Effector CD4-positive, alpha-beta T cell (primary cell): ENCODE data around the gene NPBWR2.
"Not testable (repeated sequence)": the region's sequence is repeated elsewhere in the genome, so short reads cannot be mapped to it uniquely, and the experiment has no call there.

ENCODE experiments used
- DNase-seq: peaks from one replicate; pipeline ENCODE4 v3.0.0-alpha.2; 2020

Gene NPBWR2

DNA sequence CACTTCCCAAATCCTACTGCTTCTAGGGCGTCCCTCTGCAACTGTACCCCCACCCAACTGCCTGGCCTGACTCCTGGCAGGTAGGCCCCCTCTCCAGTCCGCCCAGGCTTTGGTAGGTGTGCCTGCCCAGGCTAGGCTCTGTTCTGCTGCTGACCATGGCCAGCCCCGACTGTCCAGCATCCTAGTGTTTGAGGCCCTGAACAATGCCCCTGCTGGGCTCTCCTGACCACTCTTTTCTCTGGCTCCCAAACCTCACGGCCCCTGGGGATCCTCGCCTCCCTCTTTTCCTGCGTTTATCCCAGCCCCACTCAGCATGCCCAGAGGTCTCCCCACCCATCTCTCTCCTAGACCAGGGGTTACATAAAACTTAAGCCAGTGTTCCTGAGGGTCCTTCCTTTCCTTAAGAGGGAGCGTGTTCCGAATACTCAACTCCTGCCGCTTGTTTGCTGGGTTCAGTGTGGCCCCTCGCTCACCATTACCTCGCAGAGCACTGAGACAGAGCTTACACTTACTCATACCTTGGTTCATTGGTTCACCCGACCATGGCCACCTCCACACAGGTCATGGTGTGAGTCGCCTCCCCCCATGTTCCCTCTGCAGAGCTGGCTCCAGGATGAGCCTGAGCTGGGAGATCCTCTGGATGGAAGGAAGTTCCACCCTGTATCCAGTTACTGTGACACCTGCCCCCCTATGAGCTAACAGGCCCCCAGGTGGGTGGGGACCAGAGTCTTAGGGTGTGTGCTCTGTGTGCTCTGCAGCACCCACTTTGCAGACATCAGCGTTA lies 35.8 kb upstream of the NPBWR2 start:
- no peak for DNase-seq

GRCh38 chr20:64142590-64142989 lies 35.2 kb upstream of the NPBWR2 start:
- DNase-seq, result no peak

GRCh38 chr20:64140956-64141355 lies 33.6 kb upstream of the NPBWR2 start:
- no peak for DNase-seq

DNA sequence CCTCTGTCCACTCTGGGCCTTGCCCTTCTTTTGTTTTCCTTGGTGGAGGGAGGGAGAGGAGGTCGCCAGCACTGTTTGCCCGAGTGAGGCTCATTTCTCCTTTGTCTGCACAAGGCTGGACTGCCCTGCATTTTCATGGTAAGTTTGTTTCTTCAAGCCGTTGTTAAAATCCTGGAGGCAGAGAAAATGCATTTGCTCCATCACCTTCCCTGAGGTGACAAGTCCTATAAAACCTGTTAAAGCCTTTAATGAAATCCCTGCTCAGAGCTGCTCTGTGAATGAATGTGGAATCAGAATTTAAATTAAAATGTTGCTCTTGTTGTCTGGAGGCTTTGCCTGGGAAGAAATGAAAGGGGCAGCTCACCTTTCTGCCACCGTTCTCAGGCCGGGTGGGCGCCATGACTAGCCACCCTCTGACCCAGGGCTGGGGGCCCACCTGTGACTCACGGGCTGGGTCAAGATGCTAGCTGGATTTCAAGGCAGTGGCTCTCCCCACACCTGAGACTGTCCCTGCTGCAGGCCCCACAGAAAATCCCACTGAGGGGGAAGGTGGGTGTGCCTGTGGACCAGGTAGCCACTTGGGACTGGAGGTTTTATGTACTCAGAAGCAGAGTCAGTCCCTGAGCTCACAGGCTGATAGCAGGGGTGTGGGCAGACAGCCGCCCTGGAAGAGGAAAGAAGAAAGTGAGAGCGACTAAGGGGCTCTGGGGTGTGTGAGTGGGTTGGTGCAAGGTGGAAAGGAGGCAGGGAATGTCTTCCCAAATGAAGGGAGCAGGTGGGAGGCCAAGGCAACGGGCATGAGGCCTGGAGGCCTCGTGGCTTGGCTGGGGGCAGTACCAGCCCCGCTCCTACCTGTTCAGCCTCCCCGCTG lies 32.9 kb upstream of the NPBWR2 start:
- DNase-seq, result no peak

DNA sequence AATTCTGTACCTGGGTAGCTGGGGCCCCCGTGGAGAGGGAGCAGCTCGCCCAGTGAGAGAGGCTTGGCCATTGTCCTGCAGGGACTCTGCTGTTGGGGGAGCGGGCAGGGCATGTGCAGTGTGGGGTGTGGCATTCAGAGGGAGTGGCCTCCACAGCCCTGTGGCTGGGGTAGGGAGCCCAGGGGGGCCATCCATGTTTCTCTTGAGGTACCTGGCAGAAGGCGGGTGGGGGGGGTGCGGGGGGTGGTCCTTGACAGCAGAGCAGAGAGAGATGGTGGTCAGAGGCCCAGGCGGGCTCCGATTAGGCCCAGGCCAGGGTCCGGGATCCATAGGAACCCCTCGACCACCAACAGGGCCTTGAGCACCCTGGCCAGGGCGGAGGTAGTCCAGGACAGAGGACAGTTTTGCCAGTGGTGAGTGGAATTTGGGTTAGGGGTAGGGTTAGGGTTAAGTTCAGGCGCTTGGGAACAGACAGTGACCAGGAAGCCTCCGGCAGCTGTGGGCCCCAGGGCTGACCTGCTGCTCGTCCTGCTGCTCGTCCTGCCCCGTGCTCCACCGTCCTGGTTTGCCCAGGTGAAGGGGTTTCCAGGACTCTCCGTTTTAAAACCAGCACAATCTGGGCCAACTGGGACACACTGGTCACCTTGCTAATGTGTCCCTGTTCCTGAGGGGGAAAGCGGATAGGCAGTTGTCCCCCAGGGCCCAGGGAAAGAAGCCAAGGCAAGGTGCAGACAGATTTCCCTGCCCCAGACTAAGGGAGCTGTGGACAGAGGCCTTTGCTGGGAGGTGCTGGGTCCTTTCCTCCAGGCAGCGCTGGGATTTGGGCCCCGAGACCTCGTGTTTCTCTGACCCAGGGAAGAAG lies 32.1 kb upstream of the NPBWR2 start:
- no peak for DNase-seq

DNA sequence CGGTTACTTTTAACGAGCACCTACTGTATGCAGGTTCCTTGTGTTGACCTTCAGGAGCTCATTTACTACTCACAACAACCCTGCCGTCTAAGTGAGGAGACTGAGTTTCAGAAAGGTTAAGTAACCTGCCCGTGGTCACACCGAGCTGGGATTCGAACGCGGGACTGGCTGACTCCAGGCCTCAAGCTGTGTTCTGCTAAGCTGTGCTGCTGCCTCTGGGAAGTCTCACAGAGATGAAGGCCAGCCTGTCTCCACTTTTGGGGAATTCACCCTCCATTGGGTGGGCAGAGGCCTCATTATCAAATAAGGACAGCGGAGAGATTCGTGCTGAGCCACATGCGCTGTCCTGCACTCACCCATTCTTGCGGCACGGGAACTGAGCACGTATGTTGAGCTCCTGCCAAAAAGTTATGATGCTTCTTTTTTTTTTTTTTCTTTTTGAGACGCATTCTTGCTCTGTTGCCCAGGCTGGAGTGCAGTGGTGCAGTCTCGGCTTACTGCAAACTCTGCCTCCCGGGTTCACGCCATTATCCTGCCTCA lies 31.0 kb upstream of the NPBWR2 start:
- DNase-seq, result no peak

- no peak for DNase-seq
These were observed 30.2 kb upstream of the NPBWR2 start for GRCh38 chr20:64137598-64138031.

- no peak for DNase-seq
These were observed 28.8 kb upstream of the NPBWR2 start for GRCh38 chr20:64136004-64136710.

DNA sequence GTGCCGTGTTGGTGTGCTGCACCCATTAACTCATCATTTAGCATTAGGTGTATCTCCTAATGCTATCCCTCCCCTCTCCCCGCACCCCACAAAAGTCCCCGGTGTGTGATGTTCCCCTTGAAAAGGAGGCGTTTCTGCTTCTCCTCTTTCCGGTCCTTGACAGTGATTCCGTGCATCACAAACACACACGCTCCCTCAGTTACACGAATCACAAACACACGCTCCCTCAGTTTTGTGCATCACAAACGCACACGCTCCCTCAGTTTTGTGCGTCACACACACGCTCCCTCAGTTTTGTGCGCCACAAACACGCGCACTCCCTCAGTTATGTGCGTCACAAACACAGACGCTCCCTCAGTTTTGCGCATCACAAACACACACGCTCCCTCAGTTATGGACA lies 27.4 kb upstream of the NPBWR2 start:
- not testable (repeated sequence) for DNase-seq

- no peak for DNase-seq
These were observed 26.6 kb upstream of the NPBWR2 start for GRCh38 chr20:64133951-64134407.

DNA sequence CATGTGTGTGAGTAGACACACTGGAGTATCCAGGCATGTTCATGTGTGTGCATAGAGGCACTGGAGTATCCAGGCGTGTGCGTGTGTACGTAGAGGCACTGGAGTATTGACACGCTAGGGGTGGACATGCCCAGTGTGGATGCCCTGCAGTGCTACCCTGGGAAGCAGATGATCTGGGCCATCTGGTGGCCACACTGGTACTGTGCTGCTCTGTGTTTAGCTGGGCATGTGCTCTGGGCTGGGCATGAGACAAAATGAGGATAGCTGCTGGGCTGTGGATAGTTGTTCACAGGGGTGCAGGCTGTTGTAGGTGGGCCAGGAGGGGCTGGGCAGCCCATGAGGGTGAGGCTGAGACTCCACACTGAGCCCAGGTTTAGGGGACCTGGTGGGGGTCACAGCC lies 24.0 kb upstream of the NPBWR2 start:
- no peak for DNase-seq

DNA sequence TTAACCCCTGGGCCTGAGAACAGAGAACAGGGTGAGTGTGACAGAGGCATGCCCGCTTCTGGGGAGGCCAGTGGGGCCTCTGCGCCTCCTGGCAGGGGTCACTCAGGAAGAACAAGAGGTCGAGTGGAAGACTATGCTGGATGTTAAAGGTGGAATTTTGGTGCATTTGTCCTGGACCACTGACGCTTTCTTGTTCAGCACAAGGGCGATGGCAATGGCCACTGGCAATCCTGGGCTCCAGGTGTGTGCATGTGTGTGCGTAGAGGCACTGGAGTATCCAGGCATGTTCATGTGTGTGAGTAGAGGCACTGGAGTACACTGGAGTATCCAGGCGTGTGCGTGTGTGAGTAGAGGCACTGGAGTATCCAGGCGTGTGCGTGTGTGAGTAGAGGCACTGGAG lies 23.5 kb upstream of the NPBWR2 start:
- no peak for DNase-seq

GRCh38 chr20:64130271-64130670 lies 22.9 kb upstream of the NPBWR2 start:
- DNase-seq, result no peak

GRCh38 chr20:64129146-64129782 lies 21.9 kb upstream of the NPBWR2 start:
- DNase-seq, result no peak

DNA sequence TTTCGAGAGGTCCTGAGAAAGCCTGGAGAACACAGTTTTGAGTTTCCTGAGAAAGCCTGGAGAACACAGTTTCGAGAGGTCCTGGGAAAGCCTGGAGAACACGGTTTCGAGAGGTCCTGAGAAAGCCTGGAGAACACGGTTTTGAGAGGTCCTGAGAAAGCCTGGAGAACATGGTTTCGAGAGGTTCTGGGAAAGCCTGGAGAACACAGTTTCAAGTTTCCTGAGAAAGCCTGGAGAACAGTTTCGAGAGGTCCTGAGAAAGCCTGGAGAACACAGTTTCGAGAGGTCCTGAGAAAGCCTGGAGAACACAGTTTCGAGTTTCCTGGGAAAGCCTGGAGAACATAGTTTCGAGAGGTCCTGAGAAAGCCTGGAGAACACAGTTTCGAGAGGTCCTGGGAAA lies 16.2 kb upstream of the NPBWR2 start:
- DNase-seq, result not testable (repeated sequence)

GRCh38 chr20:64122927-64123326 lies 15.6 kb upstream of the NPBWR2 start:
- not testable (repeated sequence) for DNase-seq

GRCh38 chr20:64121586-64121985 lies 14.2 kb upstream of the NPBWR2 start:
- DNase-seq, result no peak

DNA sequence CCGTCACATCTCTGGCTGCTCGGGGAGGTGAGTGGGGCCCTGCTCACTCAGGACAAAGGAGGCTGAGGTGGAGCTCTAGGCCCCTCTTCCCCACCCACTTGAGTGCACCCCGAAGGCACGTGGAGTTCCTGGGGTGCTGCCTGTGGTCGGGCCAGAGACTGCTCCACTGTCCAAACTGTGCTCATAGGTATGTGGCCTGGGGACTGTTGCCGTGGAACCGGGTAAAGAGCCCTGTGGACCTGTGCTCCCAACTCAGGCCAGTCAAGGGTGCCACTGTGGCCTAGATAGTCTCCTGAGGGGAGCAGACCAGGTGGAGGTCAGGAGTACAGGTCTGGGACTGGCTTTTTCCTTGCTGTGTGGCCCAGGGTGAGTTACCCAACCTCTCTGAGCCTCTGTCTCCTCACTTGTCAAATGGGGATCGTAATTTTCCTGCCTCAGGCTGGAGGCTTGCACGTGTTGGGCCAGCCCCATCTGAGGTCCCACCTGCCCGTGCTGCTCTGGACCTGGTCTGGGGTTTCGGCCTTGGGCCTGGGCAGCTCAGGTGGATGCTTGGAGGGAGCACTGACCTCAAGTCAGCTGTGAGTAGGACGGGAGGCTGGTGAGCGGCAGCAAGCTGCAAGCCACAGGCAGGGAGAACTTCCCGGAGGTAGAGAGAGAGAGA lies 12.4 kb upstream of the NPBWR2 start:
- DNase-seq, result no peak

DNA sequence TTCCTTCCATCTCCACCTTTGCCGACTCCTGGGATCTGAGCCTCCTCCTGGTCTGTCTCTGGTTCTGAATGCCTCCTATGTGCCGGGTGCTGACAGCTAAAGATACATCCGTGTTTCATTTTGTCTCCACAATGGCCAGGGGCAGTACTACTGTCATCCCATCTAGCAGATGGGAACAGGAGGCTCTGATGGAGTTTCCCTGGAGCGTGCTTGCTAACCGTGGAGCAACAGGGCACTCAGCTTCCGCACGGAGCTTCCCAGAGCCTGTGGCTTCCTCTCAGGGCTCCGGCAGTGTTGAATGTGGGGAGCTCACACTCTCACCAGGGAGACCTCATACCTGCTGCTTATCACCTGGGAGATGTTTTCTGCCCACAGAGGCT lies 11.9 kb upstream of the NPBWR2 start:
- no peak for DNase-seq

DNA sequence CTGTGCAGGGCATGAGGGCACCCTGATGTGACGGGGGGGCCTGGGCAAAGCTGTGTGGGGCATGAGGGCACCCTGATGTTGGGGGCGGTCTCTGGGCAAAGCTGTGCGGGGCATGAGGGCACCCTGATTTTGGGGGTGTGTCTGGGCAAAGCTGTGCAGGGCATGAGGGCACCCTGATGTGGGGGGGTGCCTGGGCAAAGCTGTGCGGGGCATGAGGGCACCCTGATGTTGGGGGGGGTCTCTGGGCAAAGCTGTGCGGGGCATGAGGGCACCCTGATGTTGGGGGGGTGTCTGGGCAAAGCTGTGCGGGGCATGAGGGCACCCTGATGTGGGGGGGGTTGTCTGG lies 10.0 kb upstream of the NPBWR2 start:
- DNase-seq, result not testable (repeated sequence)
